NK-92 (cell line): ENCODE results near the gene SEC24C.
A peak's percentile ranks its signal among the peaks of the same experiment; 100 is the strongest.
"Not testable (repeated sequence)": the region's sequence is repeated elsewhere in the genome, so short reads cannot be mapped to it uniquely, and the experiment has no call there.

Experiments used
- DNase-seq: peaks from one replicate; lab custom pipeline; 2025; ENCODE audit not compliant: unreplicated experiment; lab: John Stamatoyannopoulos, UW

The SEC24C gene

DNA sequence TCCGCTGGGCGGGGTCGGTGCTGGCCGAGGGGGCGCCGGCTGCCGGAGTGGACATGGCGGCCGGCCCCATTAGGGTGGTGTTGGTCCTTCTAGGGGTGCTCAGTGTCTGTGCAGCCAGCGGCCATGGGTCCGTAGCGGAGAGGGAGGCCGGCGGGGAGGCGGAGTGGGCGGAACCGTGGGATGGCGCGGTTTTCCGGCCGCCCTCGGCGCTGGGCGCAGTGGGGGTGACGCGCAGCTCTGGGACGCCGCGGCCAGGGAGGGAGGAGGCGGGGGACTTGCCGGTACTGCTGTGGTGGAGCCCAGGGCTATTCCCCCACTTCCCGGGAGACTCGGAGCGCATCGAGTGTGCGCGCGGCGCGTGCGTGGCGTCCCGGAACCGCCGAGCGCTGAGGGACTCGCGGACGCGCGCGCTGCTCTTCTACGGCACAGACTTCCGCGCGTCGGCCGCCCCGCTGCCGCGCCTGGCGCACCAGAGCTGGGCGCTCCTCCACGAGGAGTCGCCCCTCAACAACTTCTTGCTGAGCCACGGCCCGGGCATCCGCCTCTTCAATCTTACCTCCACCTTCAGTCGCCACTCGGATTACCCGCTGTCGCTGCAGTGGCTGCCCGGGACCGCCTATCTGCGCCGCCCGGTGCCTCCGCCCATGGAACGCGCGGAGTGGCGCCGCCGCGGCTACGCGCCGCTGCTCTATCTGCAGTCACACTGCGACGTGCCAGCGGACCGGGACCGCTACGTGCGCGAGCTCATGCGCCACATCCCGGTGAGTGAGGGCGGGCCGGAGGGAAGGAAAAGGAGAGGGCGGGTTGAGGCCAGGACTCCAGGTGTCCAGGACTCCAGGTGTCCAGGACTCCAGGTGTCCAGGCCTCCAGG, 28.3 kb downstream of the SEC24C start:
- no peak for DNase-seq

DNA sequence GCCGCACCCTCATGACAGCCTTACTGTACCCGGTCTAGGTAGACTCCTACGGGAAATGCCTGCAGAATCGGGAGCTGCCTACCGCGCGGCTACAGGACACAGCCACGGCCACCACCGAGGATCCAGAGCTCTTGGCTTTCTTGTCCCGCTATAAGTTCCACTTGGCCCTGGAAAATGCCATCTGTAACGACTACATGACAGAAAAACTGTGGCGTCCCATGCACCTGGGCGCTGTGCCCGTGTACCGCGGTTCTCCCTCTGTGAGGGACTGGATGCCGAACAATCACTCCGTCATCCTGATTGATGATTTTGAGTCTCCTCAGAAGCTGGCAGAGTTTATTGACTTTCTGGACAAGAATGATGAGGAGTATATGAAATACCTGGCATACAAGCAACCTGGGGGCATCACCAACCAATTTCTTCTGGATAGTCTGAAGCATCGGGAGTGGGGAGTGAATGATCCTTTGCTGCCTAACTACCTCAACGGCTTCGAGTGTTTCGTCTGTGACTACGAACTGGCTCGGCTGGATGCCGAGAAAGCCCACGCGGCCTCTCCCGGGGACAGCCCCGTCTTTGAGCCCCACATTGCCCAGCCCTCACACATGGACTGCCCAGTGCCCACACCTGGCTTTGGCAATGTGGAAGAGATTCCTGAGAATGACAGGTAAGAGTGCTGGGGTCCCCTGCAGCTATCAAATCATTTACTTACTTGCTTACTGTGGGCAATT, 29.1 kb downstream of the SEC24C start:
- no peak for DNase-seq

DNA sequence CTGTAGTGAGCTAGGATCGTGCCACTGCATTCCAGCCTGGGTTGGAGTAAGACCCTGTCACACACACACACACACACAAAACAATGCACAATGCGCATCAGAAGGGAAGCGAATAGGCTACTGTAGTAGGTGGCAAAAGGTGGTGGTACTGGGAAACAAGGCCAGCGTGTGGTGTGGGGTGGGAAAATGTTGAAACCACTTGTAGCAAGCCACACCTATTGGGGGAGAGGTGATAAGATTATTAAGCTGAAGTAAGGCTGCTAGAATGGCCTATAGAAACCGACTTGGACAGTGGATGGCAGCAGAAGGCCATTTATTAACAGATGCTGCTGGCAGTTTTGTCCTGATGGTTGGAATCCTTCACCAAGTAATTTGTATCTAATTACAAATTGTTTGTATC, 30.5 kb downstream of the SEC24C start:
- DNase-seq, result no peak

DNA sequence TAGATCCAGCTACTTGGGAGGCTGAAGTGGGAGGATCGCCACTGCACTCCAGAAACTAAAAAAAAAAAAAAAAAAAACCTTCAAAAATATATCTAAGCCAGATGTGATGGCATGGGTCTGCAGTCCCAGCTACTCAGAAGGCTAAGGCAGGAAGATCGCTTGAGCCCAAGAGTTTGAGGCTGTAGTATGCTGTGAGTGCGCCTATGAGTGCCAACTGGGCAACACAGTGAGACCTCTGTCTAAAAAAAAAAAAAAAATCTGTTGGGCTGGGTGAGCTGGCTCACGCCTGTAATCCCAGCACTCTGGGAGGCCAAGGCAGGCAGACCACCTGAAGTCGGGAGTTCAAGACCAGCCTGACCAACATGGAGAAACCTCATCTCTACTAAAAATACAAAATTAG, 34.8 kb downstream of the SEC24C start:
- DNase-seq, result no peak

DNA sequence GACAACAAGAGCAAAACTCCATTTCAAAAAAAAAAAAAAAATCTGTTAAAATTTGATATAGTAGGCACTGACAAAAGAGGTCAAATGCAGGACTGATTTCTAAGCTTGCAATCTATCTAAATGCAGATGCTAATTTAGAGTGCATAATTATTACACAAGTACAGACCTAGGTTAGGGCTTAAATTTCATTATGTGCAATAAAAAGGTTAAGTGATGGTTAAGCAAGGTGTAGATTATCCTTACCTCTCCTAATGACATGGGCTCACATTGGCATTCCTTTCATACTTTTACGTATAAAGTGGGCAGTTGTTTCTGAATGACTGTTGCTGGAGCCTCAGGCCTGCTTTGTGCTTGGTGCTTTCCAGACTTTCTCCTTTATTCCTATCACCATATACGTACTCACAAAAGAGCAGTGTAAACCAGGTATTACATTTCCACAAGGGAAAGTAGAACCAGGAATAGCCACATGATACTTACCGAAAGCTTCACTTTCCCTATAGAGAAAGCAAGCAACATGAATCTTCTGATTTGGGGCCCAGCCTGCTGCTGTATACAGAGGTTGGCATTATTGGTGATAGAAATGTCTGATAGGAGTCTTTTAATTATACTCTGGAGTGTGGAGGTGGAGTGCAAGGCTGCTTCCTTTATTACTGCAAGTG, 35.5 kb downstream of the SEC24C start:
- DNase-seq, result no peak

DNA sequence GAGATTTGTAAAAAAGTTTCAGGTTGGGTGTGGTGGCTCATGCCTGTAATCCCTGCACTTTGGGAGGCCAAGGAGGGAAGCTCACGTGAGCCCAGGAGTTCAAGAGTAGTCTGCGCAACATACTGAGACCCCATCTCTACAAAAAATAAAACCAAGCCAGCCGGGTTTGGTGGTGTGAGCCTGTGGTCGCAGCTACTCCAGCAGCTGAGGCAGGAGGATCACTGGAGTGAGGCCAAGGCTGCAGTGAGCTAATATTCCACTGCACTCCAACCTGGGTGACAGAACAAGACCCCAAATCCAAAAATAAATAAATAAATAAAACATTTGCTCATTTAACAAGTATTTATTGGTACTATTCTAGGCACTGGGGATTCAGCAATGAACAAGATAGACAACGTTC, 36.1 kb downstream of the SEC24C start:
- DNase-seq, result no peak

DNA sequence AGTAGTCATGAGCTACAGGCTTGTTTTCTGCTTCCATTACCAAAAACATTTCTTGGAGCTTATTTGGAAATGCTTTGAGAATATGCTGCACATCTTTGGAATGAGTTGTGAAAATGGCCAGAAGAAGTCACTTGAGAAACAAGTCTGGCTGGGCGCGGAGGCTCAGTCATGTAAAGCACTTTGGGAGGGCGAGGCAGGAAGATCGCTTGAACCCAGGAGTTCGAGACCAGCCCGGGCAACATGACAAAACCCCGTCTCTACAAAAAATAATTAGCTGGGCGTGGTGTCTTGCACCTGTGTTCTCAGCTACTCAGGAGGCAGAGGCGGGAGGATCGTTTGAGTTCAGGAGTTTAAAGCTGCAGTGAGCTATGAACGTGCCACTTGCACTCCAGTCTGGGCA, 36.8 kb downstream of the SEC24C start:
- no peak for DNase-seq

DNA sequence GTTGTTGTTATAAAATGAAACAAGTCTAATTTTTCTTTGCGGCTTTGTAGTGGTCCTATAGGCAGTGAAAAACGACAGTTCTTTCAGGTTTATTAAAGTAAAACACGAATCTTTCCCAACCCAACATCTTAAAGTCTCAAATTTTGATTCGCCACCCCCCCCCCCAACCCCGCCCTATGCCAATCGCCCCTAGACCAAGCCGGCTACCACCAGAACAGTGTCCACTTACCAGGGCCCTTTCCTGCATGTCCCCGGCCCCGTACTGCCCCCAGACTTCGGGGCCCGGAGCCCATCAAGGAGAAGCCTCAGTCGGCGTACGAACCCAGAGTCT, 37.3 kb downstream of the SEC24C start:
- DNase-seq, result no peak

DNA sequence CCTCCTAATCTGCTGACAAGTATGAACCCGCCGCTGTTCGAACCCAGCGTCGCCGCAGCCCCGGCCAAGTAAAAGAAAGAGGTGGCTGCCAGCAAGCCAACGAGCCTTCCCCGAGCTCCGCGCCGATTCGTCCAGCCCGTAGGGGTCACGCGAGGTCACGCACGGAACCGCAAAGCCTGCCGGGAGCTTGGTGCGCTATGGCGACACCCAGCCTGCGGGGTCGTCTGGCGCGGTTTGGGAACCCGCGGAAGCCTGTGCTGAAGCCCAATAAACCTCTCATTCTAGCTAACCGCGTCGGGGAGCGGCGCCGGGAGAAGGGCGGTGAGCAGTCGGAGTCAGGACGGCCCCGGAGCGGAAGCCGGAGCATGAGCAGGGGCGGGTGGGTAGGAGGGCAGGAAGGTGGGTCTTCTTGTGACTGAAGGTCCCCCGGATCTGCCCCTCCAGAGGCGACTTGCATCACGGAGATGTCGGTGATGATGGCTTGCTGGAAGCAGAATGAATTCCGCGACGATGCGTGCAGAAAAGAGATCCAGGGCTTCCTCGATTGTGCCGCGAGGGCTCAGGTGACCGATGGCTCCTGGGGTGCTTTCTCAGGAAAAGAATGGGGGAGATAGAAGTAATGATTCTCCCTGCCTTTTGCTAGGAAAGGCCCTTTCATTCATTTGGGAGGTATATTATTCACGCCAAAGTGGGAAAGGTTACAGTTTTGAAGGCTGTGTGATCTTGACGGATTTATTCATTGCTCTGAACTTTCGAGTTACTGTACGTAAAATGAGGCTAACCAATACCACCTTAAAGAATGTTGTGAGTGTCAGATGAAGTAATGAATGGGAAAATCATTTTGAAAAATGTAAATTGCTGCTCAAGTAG, 37.9 kb downstream of the SEC24C start, which contains the start of gene CHCHD1:
TSS of gene CHCHD1 (plus strand) at position 170 of the 870 bp plus-strand sequence. CDS start at position 198, 28 bp downstream.
- DNase-seq, result peak; percentile 40

DNA sequence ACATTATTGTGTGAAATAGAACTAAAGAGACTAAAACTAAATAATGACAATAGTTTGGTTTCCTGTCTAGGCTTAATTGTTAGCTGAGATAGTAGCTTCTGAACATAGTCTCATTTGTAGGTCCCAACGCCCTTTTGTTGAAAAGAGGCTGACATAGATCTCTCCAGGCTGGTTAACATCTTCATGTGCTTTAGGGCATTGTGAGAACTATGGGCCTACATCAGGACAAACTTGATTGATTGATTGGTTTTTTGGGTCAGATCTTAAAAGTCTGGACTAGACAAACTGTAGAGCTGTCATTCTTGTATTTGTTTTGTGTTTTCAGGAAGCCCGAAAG, 38.5 kb downstream of the SEC24C start:
- DNase-seq, result no peak

DNA sequence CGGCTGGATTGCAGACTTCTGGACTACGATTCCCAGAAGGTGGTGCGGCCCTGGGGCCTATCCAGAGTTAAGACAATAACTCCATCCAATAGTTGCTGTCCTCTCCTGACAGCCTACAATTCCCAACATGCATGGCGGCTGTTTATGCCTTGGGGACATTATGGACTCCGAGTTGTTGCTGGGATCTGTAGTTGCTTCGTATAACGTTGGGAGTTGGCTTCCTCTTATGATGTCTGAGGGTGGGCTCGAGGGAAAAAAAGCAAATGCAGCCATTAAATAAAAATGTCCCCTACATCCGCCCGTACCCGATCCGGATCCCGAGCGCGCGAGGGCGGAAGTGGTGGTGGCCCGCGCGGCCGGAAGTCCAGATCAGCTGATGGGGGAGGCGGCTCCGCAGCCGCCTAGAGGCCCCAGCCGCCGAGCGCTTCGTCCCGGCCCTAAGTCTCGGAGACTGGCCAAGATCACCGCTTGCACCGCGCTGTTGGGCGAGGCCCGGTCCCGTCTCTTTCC, 41.1 kb downstream of the SEC24C start, which contains the start of gene ZSWIM8:
TSS of gene ZSWIM8 (plus strand) at position 396 of the 510 bp plus-strand sequence. CDS start 273 bp downstream, outside the sequence.
- peak; percentile 51 for DNase-seq

DNA sequence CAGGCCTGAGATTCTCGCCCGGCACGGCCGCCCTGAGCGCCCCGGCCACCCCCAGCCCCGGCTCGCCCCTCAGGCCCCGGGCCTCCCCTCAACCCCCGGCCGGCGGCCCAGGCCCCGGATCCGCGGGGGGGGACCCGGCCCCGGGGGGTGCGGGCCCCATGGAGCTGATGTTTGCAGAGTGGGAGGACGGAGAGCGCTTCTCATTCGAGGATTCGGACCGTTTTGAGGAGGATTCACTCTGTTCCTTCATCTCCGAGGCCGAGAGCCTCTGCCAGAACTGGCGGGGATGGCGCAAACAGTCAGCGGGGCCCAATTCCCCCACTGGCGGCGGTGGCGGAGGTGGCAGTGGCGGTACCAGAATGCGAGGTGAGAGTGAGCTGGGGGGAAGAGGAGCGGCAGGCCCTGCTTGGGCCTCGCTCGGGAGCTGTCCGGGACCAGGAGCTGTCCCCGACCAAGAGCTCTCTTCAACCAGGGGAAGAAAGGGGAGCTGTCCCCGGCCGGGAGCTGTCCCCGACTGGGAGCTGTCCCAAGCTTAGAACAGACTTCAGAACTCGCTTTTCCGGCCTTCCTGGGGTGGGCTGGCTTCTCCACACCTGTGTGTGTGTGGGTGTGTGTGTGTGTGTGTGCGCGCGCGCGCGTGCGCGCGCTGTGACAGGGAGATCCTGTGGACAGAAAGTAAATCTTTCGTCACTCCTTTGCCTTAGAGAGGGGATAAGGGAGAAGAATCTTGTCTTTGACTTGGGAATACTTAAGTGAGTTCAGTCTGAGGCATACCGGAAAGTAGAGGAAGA, 41.7 kb downstream of the SEC24C start:
- DNase-seq, result no peak

DNA sequence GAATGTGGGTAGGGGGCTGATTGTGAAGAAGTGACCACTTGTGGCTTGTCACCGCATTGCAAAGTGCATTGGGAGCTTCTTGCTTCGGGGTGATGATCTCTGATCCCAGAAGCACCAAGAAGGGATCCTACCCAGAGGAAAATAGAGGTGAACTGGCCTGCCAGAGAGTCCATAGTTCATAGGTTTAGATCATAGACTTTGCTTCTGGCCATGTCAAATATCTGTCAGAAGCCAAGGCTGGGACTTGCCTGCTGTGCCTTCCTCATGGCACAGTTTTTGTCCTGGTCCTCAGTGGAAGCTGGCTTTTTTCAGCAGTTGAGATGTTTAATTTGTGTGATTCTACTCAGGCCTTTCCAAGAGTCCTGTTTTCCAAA, 42.3 kb downstream of the SEC24C start:
- no peak for DNase-seq

DNA sequence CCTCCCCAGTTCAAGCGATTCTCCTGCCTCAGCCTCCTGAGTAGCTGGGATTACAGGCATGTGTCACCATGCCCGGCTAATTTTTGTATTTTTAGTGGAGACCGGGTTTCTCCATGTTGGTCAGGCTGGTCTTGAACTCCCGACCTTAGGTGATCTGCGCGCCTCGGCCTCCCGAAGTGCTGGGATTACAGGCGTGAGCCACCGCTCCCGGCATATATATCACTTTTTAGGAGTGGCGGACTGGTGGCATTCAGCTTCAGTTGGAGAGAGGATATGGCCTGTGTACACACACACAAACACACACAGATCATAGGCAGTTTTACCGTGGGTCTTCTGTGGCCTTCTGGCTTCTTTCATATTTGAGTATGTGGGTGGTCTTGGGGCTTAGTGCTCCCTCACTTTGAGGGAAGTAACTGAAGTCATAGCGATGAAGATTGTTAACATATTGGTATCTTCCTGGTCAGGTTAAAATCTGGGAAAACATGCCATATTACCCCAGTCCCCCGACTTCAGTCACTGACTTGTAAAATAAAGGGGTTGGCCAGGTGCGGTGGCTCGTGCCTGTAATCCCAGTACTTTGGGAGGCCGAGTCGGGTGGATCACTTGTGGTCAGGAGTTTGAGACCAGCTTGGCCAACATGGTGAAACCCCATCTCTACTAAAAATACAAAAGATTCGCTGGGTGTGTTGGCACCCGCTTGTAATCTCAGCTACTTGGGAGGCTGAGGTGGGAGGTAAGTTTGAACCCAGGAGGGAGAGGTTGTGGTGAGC, 43.0 kb downstream of the SEC24C start:
- not testable (repeated sequence) for DNase-seq

DNA sequence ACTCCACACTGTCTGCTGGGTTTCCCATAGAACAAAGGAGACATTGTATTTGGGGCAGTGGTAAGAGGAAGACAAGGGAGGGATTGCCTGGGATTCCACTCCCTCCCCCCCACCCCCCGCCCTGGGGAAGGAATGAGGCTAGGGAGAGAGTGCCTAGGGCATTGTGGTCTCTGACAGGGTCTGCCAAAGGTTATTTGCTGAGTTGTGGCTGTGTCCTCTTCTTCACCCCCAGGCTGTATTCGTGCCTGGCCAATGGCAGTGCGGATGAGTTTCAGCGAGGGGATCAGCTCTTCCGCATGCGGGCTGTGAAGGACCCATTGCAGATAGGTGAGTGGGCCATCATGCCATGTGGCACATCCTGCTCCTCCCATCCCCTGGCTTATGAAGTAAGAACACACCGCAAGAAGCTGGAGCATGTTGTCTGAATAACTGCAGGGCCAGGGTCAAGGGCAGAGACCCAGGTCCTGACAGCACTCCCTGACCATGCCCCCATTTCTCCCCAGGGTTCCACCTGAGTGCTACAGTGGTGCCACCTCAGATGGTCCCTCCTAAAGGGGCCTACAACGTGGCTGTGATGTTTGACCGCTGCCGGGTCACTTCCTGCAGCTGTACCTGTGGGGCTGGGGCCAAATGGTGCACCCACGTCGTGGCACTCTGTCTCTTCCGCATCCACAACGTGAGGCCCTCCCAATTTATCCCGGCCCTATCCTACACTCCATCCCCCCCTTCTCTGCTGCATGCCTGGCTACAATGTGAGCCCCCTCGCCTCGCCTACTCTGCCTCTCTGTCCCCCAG, 44.9 kb downstream of the SEC24C start:
- no peak for DNase-seq

DNA sequence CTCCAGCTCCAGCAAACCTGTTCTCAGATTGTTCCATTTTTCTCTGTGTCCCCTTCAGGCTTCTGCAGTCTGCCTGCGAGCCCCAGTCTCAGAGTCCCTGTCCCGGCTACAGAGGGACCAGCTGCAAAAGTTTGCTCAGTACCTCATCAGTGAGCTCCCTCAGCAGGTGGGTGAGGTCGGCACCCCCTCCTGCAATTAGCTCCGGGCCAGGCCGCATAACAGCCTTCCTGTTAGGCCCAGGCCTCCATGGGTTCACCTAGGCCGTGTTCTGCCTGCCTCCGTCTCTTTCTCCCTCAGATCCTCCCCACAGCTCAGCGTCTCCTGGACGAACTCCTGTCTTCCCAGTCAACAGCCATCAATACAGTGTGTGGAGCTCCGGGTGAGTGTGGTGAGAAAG, 45.5 kb downstream of the SEC24C start:
- DNase-seq, result no peak

DNA sequence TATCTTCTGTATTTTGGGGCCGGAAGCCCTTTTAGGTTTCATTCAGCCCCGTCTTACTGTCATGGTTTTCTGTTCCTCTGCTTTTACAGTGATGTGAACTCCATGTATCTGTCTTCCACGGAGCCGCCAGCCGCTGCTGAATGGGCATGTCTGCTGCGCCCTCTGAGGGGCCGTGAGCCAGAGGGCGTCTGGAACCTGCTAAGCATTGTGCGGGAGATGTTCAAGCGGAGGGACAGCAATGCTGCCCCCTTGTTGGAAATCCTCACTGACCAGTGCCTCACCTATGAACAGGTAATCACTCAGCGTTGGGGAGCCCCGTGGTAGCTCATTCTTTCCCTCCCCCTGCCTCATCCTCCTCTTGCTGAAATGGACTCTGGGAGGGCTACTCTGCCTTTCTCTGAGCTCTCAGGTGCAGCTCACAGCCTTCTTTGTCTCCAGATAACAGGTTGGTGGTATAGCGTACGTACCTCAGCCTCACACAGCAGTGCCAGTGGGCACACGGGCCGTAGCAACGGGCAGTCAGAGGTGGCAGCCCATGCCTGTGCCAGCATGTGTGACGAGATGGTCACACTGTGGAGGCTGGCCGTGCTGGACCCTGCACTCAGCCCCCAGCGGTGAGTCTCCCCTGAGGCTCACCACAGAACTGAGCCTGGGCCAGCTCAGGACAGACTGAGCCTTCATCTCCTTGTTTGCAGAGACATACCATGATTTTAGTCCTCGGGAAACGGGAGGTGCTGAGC, 46.9 kb downstream of the SEC24C start:
- no peak for DNase-seq
